ENCODE results near the gene KAT2A. TPM values are rescaled to one million over a fixed set of nuclear protein-coding genes. Genes with fewer than 3 reads are reported as not detected.
A peak's percentile ranks its signal among the peaks of the same experiment; 100 is the strongest.

KAT2A gene
- polyA plus RNA-seq, 1 donor (not counting 4 experiments of a cell fraction or from before 2014, with no cell fraction given): 28.2 TPM

- Histone ChIP-seq H3K9me3 (ENCODE audit: control insufficient read depth, low read depth, low read length) (no peaks in the 10 kb centered on the region), H3K4me1 (ENCODE audit: control insufficient read depth, extremely low read depth, insufficient read depth, low read length) (peaks cover 28% of the 10 kb centered on the region), H3K9ac (ENCODE audit: control insufficient read depth, extremely low read depth, insufficient read depth, low read length) (no peak overlapping the region), H3K36me3 (ENCODE audit: control insufficient read depth in 2 of 2, extremely low read depth in 1 of 2, insufficient read depth in 2 of 2, low read length in 2 of 2) (peaks cover 18 to 26% of the 10 kb centered on the region in 2 experiments), H3K9me1 (ENCODE audit: control insufficient read depth, extremely low read depth, insufficient read depth, low read length) (no peaks in the 10 kb centered on the region), H3K4me2 (ENCODE audit: control insufficient read depth, extremely low read depth, insufficient read depth, low read depth, low read length) (no peak overlapping the region), H4K20me1 (ENCODE audit: control insufficient read depth, extremely low read depth, insufficient read depth, low read length) (no peaks in the 10 kb centered on the region), H3K27ac (ENCODE audit: control insufficient read depth, insufficient read depth, low read length) (no peak overlapping the region), H3K79me2 (ENCODE audit: control insufficient read depth, insufficient read depth, low read length) (peaks cover 3% of the 10 kb centered on the region), H2AFZ (ENCODE audit: control insufficient read depth, low read length) (no peak overlapping the region), H3K27me3 (ENCODE audit: control insufficient read depth, extremely low read depth, insufficient read depth, low read length) (no peaks in the 10 kb centered on the region), H3K4me3 (ENCODE audit: control insufficient read depth in 2 of 3, extremely low read depth in 1 of 3, insufficient read depth in 2 of 3, low read depth in 1 of 3, low read length in 3 of 3) (no peak overlapping the region)
- FAIRE-seq: peak; percentile 86
- DNase-seq (ENCODE audit: low read depth, low spot score): no peak
- dilution Hi-C loops (cut with MboI; ENCODE audit: extremely low pct_ligation_motif_present, low sequenced_read_pairs): no loop called here
- TF ChIP-seq EZH2 (IDR thresholded peaks at IDR 0.05; ENCODE audit: low read length): no peak
- peak; percentile 81 to 96 (median 84) for TF ChIP-seq CTCF (optimal IDR thresholded peaks at IDR 0.05 in 1 of 3, IDR thresholded peaks at IDR 0.05 in 1 of 3, conservative IDR thresholded peaks at IDR 0.05 in 1 of 3; ENCODE audit: extremely low read depth in 1 of 3, insufficient read depth in 2 of 3, low read length in 3 of 3)
Observed at GRCh38 chr17:42116705-42117396, 4.3 kb downstream of the KAT2A start.

GRCh38 chr17:42114118-42114517, 7.0 kb downstream of the KAT2A start:
- no peak for FAIRE-seq
- H3K4me1 ChIP-seq (ENCODE audit: control insufficient read depth, extremely low read depth, insufficient read depth, low read length): peaks cover 24% of the 10 kb centered on the region
- dilution Hi-C loops (cut with MboI; ENCODE audit: extremely low pct_ligation_motif_present, low sequenced_read_pairs): no loop called here

More at GRCh38 chr17:42114118-42114517, 7.0 kb downstream of the KAT2A start:
- no peaks in the 10 kb centered on the region for H3K27me3 ChIP-seq (ENCODE audit: control insufficient read depth, extremely low read depth, insufficient read depth, low read length)
- no peak overlapping the region for H2AFZ ChIP-seq (ENCODE audit: control insufficient read depth, low read length)
- no peak overlapping the region for H3K9ac ChIP-seq (ENCODE audit: control insufficient read depth, extremely low read depth, insufficient read depth, low read length)
- no peak for DNase-seq (ENCODE audit: low read depth, low spot score)
- no peak overlapping the region for H3K4me3 ChIP-seq (ENCODE audit: control insufficient read depth in 2 of 3, extremely low read depth in 1 of 3, insufficient read depth in 2 of 3, low read depth in 1 of 3, low read length in 3 of 3)
- no peak overlapping the region for H3K4me2 ChIP-seq (ENCODE audit: control insufficient read depth, extremely low read depth, insufficient read depth, low read depth, low read length)
- no peaks in the 10 kb centered on the region for H3K9me1 ChIP-seq (ENCODE audit: control insufficient read depth, extremely low read depth, insufficient read depth, low read length)
- H4K20me1 ChIP-seq (ENCODE audit: control insufficient read depth, extremely low read depth, insufficient read depth, low read length): no peaks in the 10 kb centered on the region
- peaks cover 18 to 26% of the 10 kb centered on the region in 2 experiments for H3K36me3 ChIP-seq (ENCODE audit: control insufficient read depth in 2 of 2, extremely low read depth in 1 of 2, insufficient read depth in 2 of 2, low read length in 2 of 2)
- TF ChIP-seq EZH2 (IDR thresholded peaks at IDR 0.05; ENCODE audit: low read length) (no peak), CTCF (optimal IDR thresholded peaks at IDR 0.05 in 1 of 3, IDR thresholded peaks at IDR 0.05 in 1 of 3, conservative IDR thresholded peaks at IDR 0.05 in 1 of 3; ENCODE audit: extremely low read depth in 1 of 3, insufficient read depth in 2 of 3, low read length in 3 of 3) (no peak)
- no peaks in the 10 kb centered on the region for H3K79me2 ChIP-seq (ENCODE audit: control insufficient read depth, insufficient read depth, low read length)
- H3K9me3 ChIP-seq (ENCODE audit: control insufficient read depth, low read depth, low read length): no peaks in the 10 kb centered on the region
- H3K27ac ChIP-seq (ENCODE audit: control insufficient read depth, insufficient read depth, low read length): no peak overlapping the region

All from keratinocyte (primary cell).